GM18867 (cell line): ENCODE measurements around the gene TCIRG1.

ENCODE experiments used
- ATAC-seq: cut with Tn5 transposase; IDR thresholded peaks from one replicate; pipeline ENCODE4 v1.9.1; 2021; ENCODE audit warnings: mild to moderate bottlenecking, moderate library complexity; ENCODE audit not compliant: unreplicated experiment

The TCIRG1 gene

DNA sequence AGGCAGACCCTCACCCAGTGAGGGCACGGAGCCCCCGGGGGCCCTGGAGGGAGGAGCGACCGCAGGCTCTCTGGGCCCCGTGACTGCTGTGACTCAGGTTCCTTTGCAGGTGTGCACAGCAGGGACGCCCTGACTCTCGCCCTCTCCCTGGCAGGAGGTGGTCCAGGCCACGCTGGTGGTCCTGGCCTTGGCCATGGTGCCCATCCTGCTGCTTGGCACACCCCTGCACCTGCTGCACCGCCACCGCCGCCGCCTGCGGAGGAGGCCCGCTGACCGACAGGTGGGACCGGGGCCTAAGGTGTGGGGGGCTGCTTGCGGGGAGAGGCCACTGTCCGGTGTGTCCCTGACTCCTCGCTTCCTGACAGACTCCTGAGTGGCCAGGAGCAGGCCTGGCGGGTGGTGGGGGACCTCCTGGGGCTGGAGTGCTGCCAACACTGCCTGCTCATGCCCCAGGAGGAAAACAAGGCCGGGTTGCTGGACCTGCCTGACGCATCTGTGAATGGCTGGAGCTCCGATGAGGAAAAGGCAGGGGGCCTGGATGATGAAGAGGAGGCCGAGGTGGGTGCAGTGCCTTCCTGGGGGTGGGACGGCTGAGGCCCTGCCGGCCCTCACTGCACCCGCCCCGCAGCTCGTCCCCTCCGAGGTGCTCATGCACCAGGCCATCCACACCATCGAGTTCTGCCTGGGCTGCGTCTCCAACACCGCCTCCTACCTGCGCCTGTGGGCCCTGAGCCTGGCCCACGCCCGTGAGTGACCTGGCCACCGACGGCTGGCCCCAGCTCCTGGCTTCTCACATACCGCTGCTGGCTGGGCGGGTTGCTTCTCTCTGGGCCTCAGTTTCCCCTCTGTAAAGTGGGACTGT, 10.9 kb downstream of the TCIRG1 start:
- ATAC-seq, result no peak

DNA sequence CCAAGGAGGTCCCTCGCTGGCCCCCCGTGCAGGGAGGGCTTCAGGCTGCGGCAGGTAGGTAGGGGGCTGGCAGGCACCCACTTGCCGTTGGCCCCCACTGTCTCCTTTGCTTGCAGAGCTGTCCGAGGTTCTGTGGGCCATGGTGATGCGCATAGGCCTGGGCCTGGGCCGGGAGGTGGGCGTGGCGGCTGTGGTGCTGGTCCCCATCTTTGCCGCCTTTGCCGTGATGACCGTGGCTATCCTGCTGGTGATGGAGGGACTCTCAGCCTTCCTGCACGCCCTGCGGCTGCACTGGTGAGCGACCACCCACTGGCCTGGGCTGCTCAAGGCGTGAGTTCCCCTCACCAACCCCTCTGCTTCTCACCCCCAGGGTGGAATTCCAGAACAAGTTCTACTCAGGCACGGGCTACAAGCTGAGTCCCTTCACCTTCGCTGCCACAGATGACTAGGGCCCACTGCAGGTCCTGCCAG, 11.6 kb downstream of the TCIRG1 start:
- ATAC-seq, result no peak

- ATAC-seq, result no peak
Measured at GRCh38 chr11:68051191-68052136, 12.6 kb downstream of the TCIRG1 start.

- ATAC-seq, result no peak
Measured at GRCh38 chr11:68052137-68052873, 13.5 kb downstream of the TCIRG1 start.

GRCh38 chr11:68053117-68053516, 14.3 kb downstream of the TCIRG1 start:
- no peak for ATAC-seq

DNA sequence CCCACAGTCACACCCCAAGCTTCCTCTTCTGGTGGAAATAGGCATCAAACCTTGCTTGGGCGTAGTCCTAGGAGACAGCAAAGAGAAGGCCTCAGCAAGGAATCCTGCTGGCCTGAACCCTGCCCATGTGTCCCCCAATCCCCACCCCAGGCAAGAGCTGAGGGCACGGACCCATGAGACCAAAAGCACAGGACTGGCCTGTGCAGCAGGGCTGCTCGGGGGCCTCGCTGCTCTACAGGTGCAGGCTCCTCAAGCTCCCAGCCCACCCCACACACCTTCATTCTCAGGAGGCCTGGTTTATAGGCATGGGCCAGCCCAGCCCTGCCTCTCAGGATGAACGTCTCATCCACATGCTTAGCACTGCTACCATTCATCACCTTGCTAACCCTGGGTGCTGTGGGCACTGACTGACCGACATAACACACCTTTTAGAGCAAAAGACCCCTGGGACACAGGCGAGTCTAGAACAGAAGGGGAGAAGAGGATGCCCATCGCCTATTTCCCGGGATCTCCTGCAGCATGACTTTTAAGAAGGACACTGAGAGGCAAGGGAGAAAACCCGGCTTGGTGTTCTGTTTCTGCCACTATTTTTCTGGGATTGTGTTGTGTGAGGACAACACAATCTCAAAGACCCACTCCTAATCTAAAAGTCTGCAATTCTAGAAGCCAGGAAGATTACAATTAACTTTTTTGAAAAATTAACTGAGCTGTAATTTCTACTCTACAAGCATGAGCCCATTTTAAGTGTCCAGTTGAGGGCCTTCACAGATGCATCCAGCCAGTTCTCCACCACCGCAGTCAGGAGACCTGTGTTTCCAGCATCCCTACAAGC, 15.4 kb downstream of the TCIRG1 start:
- no peak for ATAC-seq

- no peak for ATAC-seq
Measured at GRCh38 chr11:68056317-68057285, 17.8 kb downstream of the TCIRG1 start.

DNA sequence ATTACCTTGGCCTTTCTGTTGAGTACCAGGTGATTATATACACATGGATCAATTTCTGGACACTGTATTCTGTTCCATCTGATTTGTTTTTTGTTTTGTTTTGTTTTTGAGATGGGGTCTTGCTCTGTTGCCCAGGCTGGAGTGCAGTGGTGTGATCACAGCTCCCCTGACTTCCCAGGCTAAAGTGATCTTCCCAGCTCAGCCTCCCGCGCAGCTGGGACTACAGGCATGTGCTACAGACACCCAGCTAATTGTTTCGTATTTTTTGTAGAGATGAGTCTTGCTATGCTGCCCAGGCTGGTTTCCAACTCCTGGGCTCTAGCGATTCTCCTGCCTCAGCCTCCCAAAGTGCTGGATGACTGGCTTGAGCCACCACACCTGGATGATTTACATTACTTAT, 19.0 kb downstream of the TCIRG1 start:
- ATAC-seq, result no peak

- no peak for ATAC-seq
Measured at GRCh38 chr11:68061508-68061907, 22.7 kb downstream of the TCIRG1 start.

DNA sequence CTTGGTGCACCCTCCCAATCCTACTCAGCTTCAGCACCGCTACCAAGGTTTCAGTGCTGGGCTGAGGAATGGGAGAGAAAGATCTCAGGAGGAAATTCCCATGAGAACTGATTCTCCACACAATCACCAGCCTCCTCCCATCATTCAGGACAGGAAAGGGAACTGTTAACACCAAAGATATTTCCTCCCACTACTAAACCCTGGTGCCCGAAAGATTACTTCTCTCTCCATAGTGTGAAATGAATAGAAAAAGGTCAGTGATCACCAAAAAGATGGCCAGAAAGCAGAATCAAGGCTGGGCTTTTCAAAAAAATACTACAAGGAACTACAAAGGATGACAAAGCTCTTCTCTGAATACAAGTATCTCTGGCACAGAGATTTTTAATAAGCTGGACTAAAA, 26.1 kb downstream of the TCIRG1 start:
- ATAC-seq, result no peak

GRCh38 chr11:68065841-68066240, 27.0 kb downstream of the TCIRG1 start:
- ATAC-seq, result no peak

- ATAC-seq, result no peak
Measured at GRCh38 chr11:68066742-68067141, 27.9 kb downstream of the TCIRG1 start.

DNA sequence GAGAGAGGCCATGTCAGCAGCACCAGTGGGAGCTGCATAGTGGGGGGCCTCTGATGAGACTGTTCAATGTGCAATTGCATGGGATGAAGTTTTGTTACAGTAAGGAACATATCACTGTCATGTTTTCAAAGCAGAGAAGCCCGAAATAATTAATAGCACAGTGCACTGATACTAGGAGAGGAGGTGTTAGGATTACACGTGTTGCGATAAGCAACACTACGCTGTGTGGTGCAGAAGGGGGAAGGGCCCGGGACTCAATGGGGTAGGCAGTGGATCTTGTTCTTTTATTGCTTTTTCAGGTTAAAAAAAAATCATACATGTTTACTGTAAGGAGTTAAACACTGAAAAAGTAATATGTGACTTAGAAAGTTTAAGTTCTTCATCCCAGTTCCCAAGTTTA, 29.2 kb downstream of the TCIRG1 start:
- no peak for ATAC-seq

DNA sequence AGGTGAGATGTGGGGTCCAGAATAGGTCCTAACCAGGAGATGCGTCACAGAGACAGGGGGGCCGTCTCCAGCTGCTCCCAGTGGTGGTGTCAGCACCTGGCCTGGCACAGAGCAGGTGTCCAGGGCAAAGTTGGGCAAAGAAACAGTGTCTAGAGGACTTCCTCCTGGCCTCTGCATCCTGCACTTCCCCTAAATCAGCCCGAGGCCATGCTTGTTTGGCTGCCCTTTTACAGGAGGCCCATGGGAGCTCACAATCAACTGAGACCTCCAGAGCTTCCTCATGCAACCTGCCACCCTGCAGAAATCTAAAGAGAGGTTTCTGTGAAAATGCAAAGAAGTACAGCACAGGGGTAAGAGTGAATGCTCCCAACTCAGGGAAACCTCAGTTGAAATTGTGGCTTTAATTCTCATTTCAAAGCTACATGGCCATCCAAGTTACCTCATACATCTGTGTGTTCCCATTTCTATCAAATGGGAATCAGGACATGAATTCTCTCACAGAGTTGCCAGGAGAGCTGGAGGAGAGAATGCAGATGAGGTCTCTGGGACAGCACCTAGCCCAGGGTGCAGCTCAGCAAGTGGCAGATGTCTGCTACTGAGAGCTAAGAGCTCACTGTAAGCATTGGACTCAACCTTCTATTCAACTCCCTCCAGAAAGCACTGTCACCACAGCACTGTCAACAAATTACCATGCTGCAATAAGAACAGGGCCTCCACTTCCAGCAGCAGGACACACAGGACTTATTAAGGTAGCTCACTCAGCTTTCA, 32.6 kb downstream of the TCIRG1 start:
- no peak for ATAC-seq

- ATAC-seq, result no peak
Measured at GRCh38 chr11:68074584-68075352, 35.9 kb downstream of the TCIRG1 start.

DNA sequence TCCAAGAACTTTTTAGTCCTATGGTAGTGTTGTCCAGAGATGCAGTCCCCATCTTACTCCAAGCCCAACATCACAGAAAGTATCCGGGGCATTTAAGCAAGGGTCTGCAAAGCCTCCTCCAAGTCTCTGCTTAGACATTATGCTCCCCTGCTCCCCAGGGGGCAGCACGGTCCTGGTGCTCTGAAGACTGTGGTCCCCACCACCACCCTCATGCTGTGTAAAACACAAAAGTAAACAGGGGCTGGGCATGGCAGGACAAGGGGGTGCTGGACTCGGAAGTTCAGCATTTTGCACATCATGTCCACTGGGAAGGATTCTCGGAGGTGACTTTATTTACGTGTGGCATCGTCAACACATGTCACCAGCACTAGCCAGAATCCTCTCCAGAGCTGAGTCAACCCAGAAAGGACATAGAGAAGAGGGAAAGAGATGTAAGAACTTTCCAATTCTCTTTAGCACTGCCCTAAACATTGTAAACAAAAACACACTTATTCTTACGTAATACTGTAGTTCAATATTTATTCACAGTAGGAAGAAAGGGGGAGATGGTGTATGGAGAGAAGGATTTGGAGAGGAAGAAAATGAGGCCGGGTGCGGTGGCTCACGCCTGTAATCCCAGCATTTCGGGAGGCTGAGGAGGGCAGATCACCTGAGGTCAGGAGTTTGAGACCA, 37.7 kb downstream of the TCIRG1 start:
- no peak for ATAC-seq
